GM19468 (cell line): ENCODE results near the gene TNFRSF6B.
A peak's percentile ranks its signal among the peaks of the same experiment; 100 is the strongest.

Experiments
- ATAC-seq: cut with Tn5 transposase; IDR thresholded peaks from one replicate; pipeline ENCODE4 v1.9.1; 2021; ENCODE audit warnings: mild to moderate bottlenecking, moderate library complexity, moderate number of reproducible peaks; ENCODE audit not compliant: unreplicated experiment; ENCODE audit errors: extremely low read depth

TNFRSF6B gene

GRCh38 chr20:63734111-63734945 lies 37.9 kb downstream of the TNFRSF6B start:
- ATAC-seq: no peak

GRCh38 chr20:63734946-63735858 lies 38.8 kb downstream of the TNFRSF6B start:
- ATAC-seq: no peak

- peak; percentile 38 for ATAC-seq
These were observed 39.6 kb downstream of the TNFRSF6B start, which contains the start of gene LIME1 for GRCh38 chr20:63735859-63736718. Gene LIME1 (plus strand): TSS chr20:63736664. CDS start chr20:63737550, 886 bp downstream.

- ATAC-seq: no peak
These were observed 40.6 kb downstream of the TNFRSF6B start for GRCh38 chr20:63736893-63737694.

GRCh38 chr20:63737695-63737944 lies 41.2 kb downstream of the TNFRSF6B start:
- ATAC-seq: no peak

GRCh38 chr20:63737945-63738686 lies 41.7 kb downstream of the TNFRSF6B start:
- no peak for ATAC-seq

GRCh38 chr20:63738687-63739129 lies 42.3 kb downstream of the TNFRSF6B start:
- ATAC-seq: no peak

- ATAC-seq: peak; percentile 22
These were observed 42.9 kb downstream of the TNFRSF6B start, which contains the start of gene SLC2A4RG for GRCh38 chr20:63739130-63740069. Gene SLC2A4RG (plus strand): TSS chr20:63739776. CDS start chr20:63739913, 137 bp downstream.

GRCh38 chr20:63740070-63740626 lies 43.7 kb downstream of the TNFRSF6B start:
- ATAC-seq: no peak

GRCh38 chr20:63740627-63741353 lies 44.3 kb downstream of the TNFRSF6B start:
- ATAC-seq: no peak

GRCh38 chr20:63741354-63741675 lies 44.9 kb downstream of the TNFRSF6B start:
- no peak for ATAC-seq

- ATAC-seq: no peak
These were observed 45.4 kb downstream of the TNFRSF6B start for GRCh38 chr20:63741676-63742380.

- ATAC-seq: no peak
These were observed 46.1 kb downstream of the TNFRSF6B start for GRCh38 chr20:63742381-63743024.

GRCh38 chr20:63743210-63743970 lies 46.9 kb downstream of the TNFRSF6B start:
- ATAC-seq: no peak

- no peak for ATAC-seq
These were observed 47.7 kb downstream of the TNFRSF6B start for GRCh38 chr20:63744158-63744557.
